SH-SY5Y (cell line): ENCODE results near the gene MICAL3.

Experiments
- GATA2 ChIP-seq: IDR thresholded peaks from 2 replicates; pipeline ENCODE4 v1.6.1; 2011; ENCODE audit warnings: mild to moderate bottlenecking, low read depth, low read length
- GATA3 ChIP-seq: IDR thresholded peaks from 2 replicates; pipeline ENCODE4 v1.6.1; 2011; ENCODE audit warnings: low read depth, mild to moderate bottlenecking, low read length, moderate library complexity

The MICAL3 gene

GRCh38 chr22:18021431-18021830 lies 2.9 kb downstream of the MICAL3 start:
- TF ChIP-seq GATA2 (no peak), GATA3 (no peak)

DNA sequence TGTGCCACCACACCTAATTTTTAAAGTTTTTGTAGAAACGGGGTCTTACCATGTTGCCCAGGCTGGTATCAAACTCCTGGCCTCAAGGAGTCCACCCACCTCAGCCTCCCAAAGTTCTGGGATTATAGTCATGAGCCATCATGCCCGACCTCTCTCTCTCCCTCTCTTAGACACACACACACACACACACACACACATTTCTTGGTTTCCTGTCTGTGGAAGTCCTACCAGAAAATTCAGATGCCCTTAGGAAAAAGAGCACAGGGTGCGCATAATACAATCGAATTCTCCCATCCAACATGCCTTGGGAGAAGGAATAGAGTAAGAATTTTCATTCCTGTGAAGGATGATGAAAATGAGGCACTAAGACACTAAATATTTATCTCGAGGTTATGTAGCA lies 10.4 kb downstream of the MICAL3 start:
- TF ChIP-seq GATA3: no peak
- TF ChIP-seq GATA2: no peak

DNA sequence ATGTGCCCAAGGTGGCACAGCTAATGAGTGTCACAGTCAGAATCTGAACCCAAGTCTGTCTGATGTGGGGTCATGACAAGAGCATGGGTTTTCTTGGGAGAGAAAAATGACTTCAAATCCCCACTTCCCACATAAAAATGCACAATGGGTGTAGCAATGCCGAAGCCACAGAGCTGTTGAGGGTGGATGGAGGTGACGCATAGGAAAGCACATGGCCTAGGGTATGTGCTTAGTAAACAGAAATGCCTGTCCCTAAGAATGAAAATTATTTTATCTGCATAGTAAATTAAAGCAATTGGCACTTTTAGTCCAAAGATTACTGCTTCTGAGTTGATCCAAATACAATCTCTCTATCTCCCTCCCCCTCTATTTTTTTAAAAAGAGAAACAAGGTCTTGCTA lies 10.9 kb downstream of the MICAL3 start:
- no peak for TF ChIP-seq GATA3
- TF ChIP-seq GATA2: no peak

GRCh38 chr22:18012531-18012930 lies 11.8 kb downstream of the MICAL3 start:
- TF ChIP-seq GATA2 (no peak), GATA3 (no peak)

- TF ChIP-seq GATA3 (no peak), GATA2 (no peak)
Observed at GRCh38 chr22:18010266-18010665, 14.1 kb downstream of the MICAL3 start.

- TF ChIP-seq GATA3 (no peak), GATA2 (no peak)
Observed at GRCh38 chr22:18008136-18008535, 16.2 kb downstream of the MICAL3 start.

GRCh38 chr22:18005201-18005926 lies 19.0 kb downstream of the MICAL3 start:
- TF ChIP-seq GATA3 (no peak), GATA2 (no peak)

DNA sequence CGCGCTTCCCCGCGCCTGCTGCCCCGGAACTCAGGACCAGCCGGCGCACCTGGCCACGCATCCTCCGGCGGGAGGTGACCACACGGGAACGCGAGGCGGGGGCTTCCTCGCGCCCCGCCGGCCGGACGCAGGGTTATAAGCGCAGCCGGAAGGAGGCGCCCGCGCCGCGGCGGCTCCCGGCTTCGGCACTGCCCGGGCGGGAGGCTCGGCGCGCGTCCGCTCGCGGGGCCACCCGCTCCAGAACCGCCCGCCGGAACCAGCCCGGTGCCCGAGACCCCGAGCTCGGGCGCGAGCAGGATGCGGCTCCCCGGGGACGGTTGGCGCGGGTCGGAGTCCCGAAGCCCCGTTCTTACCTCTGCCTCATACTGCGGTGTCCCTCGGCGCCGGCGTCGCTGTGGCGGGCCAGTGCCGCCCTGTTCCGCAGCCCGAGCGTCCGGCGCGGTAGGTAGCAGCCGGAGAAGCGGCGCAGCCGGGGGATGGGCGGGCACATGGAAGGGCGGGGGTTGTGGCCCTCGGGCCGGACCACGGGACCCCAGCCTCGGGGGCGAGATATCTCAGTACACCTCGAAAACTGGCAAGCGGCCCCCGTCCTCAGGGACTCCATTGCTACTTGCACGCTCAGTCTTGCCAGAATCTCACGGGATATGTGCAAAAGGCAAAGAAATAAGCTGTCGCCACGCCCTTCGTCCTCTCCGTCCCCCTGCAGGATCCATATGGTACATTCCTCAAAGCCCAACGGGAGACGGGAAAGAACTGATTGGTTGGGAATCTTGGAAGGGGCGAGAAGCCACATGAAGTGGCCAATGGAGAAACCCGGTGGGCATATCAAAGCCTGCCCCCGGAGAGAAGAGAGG lies 23.1 kb downstream of the MICAL3 start:
- no peak for TF ChIP-seq GATA3
- no peak for TF ChIP-seq GATA2

DNA sequence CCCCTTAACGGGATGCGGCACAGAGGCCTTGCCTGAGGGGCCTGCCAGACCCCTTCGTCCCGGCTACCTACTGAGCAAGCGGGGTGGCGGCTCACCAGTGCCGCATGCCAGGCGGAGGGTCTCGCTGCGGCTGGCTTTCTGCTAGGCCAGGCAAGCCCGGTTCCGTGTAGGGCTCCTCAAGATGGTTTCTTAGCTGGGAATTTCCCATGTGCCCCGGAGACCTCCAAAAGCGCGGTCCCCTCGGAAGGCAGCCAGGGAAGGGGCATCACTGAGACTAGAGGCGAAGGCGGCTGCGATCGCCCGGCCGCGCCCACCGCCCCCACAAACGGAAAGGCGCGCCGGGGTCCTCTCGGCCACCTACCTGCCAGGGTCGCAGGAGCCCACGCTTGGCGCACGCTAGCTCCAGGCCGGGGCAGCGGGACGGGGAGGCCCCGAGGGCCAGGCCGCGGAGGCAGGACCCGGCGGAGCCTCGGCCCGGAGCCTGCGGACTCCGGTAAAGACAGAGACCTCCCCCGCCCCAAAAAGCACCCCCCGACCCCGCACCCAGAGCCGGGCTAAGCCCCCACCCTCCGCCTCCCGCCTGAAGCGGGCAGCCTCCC lies 23.8 kb downstream of the MICAL3 start:
- 0 out of 2 replicates have a peak, but pooled peaks have one; percentile 15 for TF ChIP-seq GATA2
- no peak for TF ChIP-seq GATA3

DNA sequence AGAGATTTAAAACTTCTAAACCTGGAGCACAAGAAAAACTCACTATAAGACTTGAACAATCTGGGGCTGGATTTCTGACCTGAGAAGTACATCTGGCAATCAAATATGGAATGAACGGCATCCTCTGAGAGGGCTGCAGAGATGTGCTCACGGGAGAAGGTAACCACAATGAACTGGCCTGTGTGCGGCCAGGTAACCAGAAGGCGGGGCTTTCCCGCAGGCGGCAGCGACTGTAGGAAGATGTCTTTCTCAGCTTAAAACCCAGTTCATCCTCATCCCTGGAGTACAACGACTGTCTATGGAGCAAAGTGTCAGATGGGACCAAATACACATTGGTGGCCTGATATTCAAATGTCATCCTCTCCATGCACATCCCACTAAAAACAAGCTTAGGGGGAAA lies 24.5 kb downstream of the MICAL3 start:
- TF ChIP-seq GATA3 (no peak), GATA2 (no peak)

DNA sequence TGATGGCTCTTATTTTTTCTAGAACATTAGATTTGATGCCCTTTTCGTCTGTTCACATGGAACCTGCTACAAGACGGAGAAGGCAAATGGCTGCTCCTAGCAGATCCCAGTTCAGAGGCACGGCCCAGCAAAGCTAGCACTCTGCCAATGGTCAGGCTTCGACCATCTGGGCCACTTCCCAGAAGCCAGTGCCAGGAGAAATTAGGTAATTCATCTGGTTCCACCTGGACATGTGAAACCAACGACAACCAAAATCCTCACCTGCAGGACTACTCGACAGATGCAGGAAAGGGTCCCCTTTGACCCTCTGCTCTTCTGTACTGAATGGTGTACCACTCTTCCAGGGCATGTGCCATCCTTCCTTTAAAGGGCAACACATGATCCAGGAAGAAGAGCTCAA lies 25.4 kb downstream of the MICAL3 start:
- TF ChIP-seq GATA2 (no peak), GATA3 (no peak)

- no peak for TF ChIP-seq GATA2
- no peak for TF ChIP-seq GATA3
Observed at GRCh38 chr22:17997456-17997855, 26.9 kb downstream of the MICAL3 start.

DNA sequence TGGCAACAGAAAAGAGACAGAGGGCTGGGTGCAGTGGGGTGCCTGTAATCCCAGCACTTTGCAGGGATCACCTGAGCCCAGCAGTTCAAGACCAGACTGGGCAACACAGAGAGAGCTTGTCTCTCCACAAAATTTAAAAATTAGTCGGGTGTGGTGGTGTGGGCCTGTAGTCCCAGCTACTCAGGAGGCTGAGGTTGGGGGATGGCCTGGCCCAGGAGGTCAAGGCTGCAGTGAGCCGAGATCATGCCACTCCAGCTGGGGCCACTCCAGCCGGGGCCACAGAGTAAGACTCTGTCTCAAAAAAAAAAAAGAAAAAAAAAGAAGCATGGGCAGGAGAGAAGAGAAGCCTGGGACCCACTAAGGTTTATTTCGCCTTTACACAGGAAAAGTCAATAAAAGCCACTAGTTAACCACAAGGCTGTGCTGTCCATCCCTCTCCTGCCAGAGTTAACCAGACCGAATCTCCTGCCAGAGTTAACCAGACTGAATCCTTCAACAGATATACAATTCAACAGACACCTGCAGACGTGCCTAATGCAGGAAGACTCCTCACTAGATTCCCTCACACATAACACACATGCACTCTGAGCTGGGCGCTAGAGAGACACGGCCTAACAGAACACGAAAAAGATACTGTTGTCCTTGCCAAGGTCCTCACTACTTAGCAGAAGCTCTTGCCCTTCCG lies 29.8 kb downstream of the MICAL3 start:
- TF ChIP-seq GATA2 (no peak), GATA3 (no peak)

- no peak for TF ChIP-seq GATA3
- TF ChIP-seq GATA2: no peak
Observed at GRCh38 chr22:17990942-17991341, 33.4 kb downstream of the MICAL3 start.
